Effector memory CD4-positive, alpha-beta T cell (primary cell): ENCODE results near the gene CA5A.
A peak's percentile ranks its signal among the peaks of the same experiment; 100 is the strongest.
"Not testable (repeated sequence)": the region's sequence is repeated elsewhere in the genome, so short reads cannot be mapped to it uniquely, and the experiment has no call there.

Experiments
- DNase-seq, 3 donors: peaks; one replicate each; pipeline ENCODE4 v3.0.0-alpha.2; 2020
- H3K27ac ChIP-seq: 2 replicates; pipeline ENCODE4 v1.7.0; 2013; ENCODE audit warnings: mild to moderate bottlenecking, low read length, moderate library complexity; ENCODE audit not compliant: insufficient read depth, poor library complexity, severe bottlenecking
- H3K27me3 ChIP-seq: replicated peaks from 2 replicates; pipeline ENCODE4 v1.7.0; 2013; ENCODE audit warnings: mild to moderate bottlenecking, low read length; ENCODE audit not compliant: insufficient read depth, control insufficient read depth, poor library complexity, severe bottlenecking
- H3K36me3 ChIP-seq: 2 replicates; pipeline ENCODE4 v1.7.0; 2013; ENCODE audit warnings: mild to moderate bottlenecking, low read length, moderate library complexity; ENCODE audit not compliant: control insufficient read depth, insufficient read depth
- H3K4me1 ChIP-seq: 2 replicates; pipeline ENCODE4 v1.7.0; 2013; ENCODE audit warnings: low read length, mild to moderate bottlenecking; ENCODE audit not compliant: control insufficient read depth, insufficient read depth, poor library complexity, severe bottlenecking
- H3K4me3 ChIP-seq: 2 replicates; pipeline ENCODE4 v1.7.0; 2013; ENCODE audit warnings: low read length, low read depth, mild to moderate bottlenecking; ENCODE audit not compliant: insufficient read depth, poor library complexity, severe bottlenecking
- H3K9me3 ChIP-seq: 2 replicates; pipeline ENCODE4 v1.7.0; 2013; ENCODE audit warnings: mild to moderate bottlenecking, low read length, moderate library complexity; ENCODE audit not compliant: control insufficient read depth

CA5A gene

GRCh38 chr16:87897521-87898505 lies 38.5 kb downstream of the CA5A start:
- Histone ChIP-seq H3K4me3 (no peak overlapping the region), H3K27ac (peak overlapping the region; percentile 15), H3K36me3 (no peaks in the 10 kb centered on the region), H3K4me1 (peaks cover 27% of the 10 kb centered on the region), H3K27me3 (no peaks in the 10 kb centered on the region), H3K9me3 (no peaks in the 10 kb centered on the region)
- DNase-seq, result peak in 2 of 3 donors; percentile 6 to 49

GRCh38 chr16:87896924-87897520 lies 39.3 kb downstream of the CA5A start:
- H3K4me1 ChIP-seq, result peaks cover 27% of the 10 kb centered on the region
- not testable (repeated sequence) for H3K9me3 ChIP-seq, DNase-seq, H3K4me3 ChIP-seq, H3K27me3 ChIP-seq, H3K36me3 ChIP-seq
- peak overlapping the region; percentile 32 for H3K27ac ChIP-seq

DNA sequence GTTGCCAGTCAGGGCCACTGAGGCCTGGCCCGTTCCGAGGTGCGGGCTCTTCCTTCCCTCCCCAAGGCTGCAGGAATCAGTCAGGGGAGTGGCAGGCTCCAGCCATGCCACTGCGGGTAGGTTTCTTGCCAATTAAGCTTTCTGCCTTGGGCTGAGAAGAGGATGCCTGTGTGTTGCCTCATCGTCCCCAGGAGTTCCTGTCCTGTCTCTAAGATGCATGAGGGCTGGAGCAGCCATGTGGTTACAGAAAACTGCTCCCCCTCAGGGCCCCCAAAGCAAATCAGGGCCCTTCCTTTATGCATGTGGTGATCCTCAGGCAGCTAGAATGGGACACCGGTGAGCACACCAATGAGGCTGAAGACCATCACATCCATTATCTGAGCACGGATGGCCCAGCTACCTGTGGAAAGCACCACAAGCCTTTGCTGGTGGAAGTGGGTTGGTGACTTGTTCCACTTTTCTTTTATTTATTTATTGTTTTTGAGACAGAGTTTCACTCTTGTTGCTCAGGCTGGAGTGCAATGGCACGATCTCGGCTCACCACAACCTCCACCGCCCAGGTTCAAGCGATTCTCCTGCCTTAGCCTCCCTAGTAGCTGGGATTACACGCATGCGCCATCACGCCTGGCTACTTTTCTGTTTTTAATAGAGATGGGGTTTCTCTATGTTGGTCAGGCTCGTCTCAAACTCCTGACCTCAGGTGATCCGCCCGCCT lies 40.0 kb downstream of the CA5A start:
- not testable (repeated sequence) for H3K36me3 ChIP-seq, H3K9me3 ChIP-seq, DNase-seq, H3K27me3 ChIP-seq, H3K4me3 ChIP-seq
- Histone ChIP-seq H3K27ac (peak overlapping the region; percentile 61), H3K4me1 (peaks cover 27% of the 10 kb centered on the region)

DNA sequence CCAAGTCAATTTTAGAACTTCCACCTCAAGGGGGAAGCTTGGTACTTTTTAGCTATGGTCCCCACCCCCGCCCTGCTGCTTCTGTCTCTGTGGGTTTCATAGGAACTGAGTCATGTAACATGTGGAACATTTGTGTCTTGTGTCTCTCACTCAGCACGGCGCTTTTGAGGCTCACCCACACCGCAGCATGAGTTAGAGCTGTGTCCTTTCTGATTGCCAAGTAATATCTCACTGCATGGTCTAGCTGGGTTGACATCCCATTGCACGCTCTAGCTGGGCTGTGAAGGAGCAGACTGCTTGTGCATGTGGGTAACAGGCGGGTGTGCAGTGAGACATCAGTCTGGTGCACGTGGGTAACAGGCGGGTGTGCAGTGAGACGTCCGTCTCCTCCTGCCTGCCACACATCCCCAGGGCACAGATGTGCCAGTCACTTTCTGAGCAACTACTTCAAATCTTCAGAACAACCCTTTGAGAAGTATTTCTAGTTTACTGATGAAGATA lies 40.6 kb downstream of the CA5A start:
- peak; percentile 14 to 62 (median 23) for DNase-seq
- H3K4me3 ChIP-seq, result no peak overlapping the region
- H3K9me3 ChIP-seq, result no peaks in the 10 kb centered on the region
- no peaks in the 10 kb centered on the region for H3K36me3 ChIP-seq
- H3K27ac ChIP-seq, result peak overlapping the region; percentile 61
- H3K27me3 ChIP-seq, result no peaks in the 10 kb centered on the region
- H3K4me1 ChIP-seq, result peaks cover 27% of the 10 kb centered on the region

- H3K4me3 ChIP-seq, DNase-seq, H3K36me3 ChIP-seq, H3K27me3 ChIP-seq, H3K9me3 ChIP-seq, H3K27ac ChIP-seq: not testable (repeated sequence)
- peaks cover 27% of the 10 kb centered on the region for H3K4me1 ChIP-seq
Measured at GRCh38 chr16:87894005-87894404, 42.3 kb downstream of the CA5A start.

- Histone ChIP-seq H3K27ac (no peak overlapping the region), H3K9me3 (no peaks in the 10 kb centered on the region), H3K27me3 (no peaks in the 10 kb centered on the region), H3K4me1 (peaks cover 12% of the 10 kb centered on the region), H3K36me3 (no peaks in the 10 kb centered on the region), H3K4me3 (no peak overlapping the region)
- no peak for DNase-seq
Measured at GRCh38 chr16:87891764-87892163, 44.6 kb downstream of the CA5A start.

GRCh38 chr16:87889762-87890161 lies 46.6 kb downstream of the CA5A start:
- not testable (repeated sequence) for H3K4me3 ChIP-seq, H3K27ac ChIP-seq, H3K9me3 ChIP-seq, H3K4me1 ChIP-seq, H3K36me3 ChIP-seq, DNase-seq, H3K27me3 ChIP-seq

DNA sequence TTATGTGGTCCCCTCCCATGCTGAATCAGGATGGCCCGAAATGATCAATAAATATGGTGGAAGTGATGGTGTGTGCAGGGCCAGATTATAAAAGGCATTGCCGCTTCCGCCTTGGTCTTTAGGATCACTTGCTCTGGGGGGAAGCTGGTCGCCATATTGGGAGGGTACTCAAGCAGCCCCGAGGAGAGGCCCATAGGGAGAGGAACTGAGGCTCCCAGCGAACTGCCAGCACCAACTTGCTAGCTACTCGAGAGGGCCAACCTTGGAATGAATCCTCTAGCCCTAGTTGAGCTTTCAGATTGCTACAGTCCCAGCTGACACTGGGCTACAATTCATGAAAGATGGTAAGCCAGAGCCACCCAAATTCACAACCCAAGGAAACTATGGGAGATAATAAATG lies 48.0 kb downstream of the CA5A start:
- H3K36me3 ChIP-seq, H3K27me3 ChIP-seq, H3K9me3 ChIP-seq, H3K4me3 ChIP-seq, H3K27ac ChIP-seq, DNase-seq, H3K4me1 ChIP-seq: not testable (repeated sequence)

DNA sequence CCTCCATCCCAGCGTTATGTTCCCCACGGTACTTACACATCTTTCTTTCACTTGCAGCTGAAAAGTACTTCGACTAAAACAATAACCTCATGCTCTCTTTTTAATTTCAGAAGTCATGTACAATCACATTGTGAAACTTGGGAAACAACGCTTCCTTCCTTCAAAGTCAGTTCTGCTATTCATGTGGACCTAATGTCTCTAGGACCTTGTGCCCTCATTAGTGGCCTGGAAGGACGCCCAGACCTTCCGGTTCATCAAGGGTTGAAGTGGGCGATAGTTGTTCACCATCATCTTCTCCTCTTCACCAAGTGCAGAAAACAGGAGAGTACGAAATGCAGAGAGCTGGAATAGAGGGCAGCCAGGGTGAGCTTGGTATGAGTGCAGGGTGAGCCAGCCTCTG lies 48.4 kb downstream of the CA5A start:
- H3K9me3 ChIP-seq, H3K27ac ChIP-seq, H3K36me3 ChIP-seq, H3K4me1 ChIP-seq, H3K27me3 ChIP-seq, H3K4me3 ChIP-seq, DNase-seq: not testable (repeated sequence)
